ENCODE measurements around the gene FYCO1.
A peak's percentile ranks its signal among the peaks of the same experiment; 100 is the strongest.

FYCO1 gene

GRCh38 chr3:45921158-45922038 lies 74.2 kb downstream of the FYCO1 start:
- DNase-seq (ENCODE audit: extremely low read depth in 1 of 2, low read depth in 1 of 2): no peak

- no peak for DNase-seq (ENCODE audit: extremely low read depth in 1 of 2, low read depth in 1 of 2)
These were observed 78.3 kb downstream of the FYCO1 start for GRCh38 chr3:45917146-45917898.

- DNase-seq (ENCODE audit: extremely low read depth in 1 of 2, low read depth in 1 of 2): peak; percentile 76 to 85
These were observed 79.9 kb downstream of the FYCO1 start for GRCh38 chr3:45915518-45916231.

- no peak for DNase-seq (ENCODE audit: extremely low read depth in 1 of 2, low read depth in 1 of 2)
These were observed 80.6 kb downstream of the FYCO1 start for GRCh38 chr3:45915059-45915439.

- no peak for DNase-seq (ENCODE audit: extremely low read depth in 1 of 2, low read depth in 1 of 2)
These were observed 81.1 kb downstream of the FYCO1 start for GRCh38 chr3:45914362-45915058.

- no peak for DNase-seq (ENCODE audit: extremely low read depth in 1 of 2, low read depth in 1 of 2)
These were observed 83.2 kb downstream of the FYCO1 start for GRCh38 chr3:45912435-45912834.

GRCh38 chr3:45911511-45912226 lies 84.0 kb downstream of the FYCO1 start:
- DNase-seq (ENCODE audit: extremely low read depth in 1 of 2, low read depth in 1 of 2): no peak

GRCh38 chr3:45910892-45911291 lies 84.7 kb downstream of the FYCO1 start:
- no peak for DNase-seq (ENCODE audit: extremely low read depth in 1 of 2, low read depth in 1 of 2)

GRCh38 chr3:45909542-45909941 lies 86.1 kb downstream of the FYCO1 start:
- no peak for DNase-seq (ENCODE audit: extremely low read depth in 1 of 2, low read depth in 1 of 2)

- no peak for DNase-seq (ENCODE audit: extremely low read depth in 1 of 2, low read depth in 1 of 2)
These were observed 86.9 kb downstream of the FYCO1 start for GRCh38 chr3:45908761-45909160.

- DNase-seq (ENCODE audit: extremely low read depth in 1 of 2, low read depth in 1 of 2): no peak
These were observed 87.6 kb downstream of the FYCO1 start for GRCh38 chr3:45907769-45908705.

- DNase-seq (ENCODE audit: extremely low read depth in 1 of 2, low read depth in 1 of 2): no peak
These were observed 88.8 kb downstream of the FYCO1 start for GRCh38 chr3:45906681-45907407.

GRCh38 chr3:45905755-45906154 lies 89.9 kb downstream of the FYCO1 start:
- no peak for DNase-seq (ENCODE audit: extremely low read depth in 1 of 2, low read depth in 1 of 2)

GRCh38 chr3:45904931-45905330 lies 90.7 kb downstream of the FYCO1 start:
- DNase-seq (ENCODE audit: extremely low read depth in 1 of 2, low read depth in 1 of 2): no peak

GRCh38 chr3:45896956-45897355 lies 98.7 kb downstream of the FYCO1 start:
- DNase-seq (ENCODE audit: extremely low read depth in 1 of 2, low read depth in 1 of 2): no peak

- no peak for DNase-seq (ENCODE audit: extremely low read depth in 1 of 2, low read depth in 1 of 2)
These were observed 99.7 kb downstream of the FYCO1 start for GRCh38 chr3:45895686-45896468.

GRCh38 chr3:45894015-45894414 lies 101.6 kb downstream of the FYCO1 start:
- no peak for DNase-seq (ENCODE audit: extremely low read depth in 1 of 2, low read depth in 1 of 2)

- no peak for DNase-seq (ENCODE audit: extremely low read depth in 1 of 2, low read depth in 1 of 2)
These were observed 103.5 kb downstream of the FYCO1 start for GRCh38 chr3:45892161-45892560.
